SU-DHL-6 (cell line): ENCODE results near the gene GDF2.

Experiments used
- EZH2phosphoT487 ChIP-seq: fragments of 200-600 bp; sonication (generic), shearing (Covaris generic); conservative IDR thresholded peaks from 2 replicates; pipeline ENCODE4 v1.6.1; 2018; ENCODE audit warnings: mild to moderate bottlenecking, antibody characterized with exemption, low read length, moderate library complexity, mixed read lengths
- TF ChIP-seq, protein P1 (sequence below): fragments of 200-600 bp; sonication (generic); IDR thresholded peaks from one replicate; pipeline ENCODE4 v1.5.1; 2017; ENCODE audit warnings: antibody characterized with exemption, mild to moderate bottlenecking, low read length, moderate library complexity; ENCODE audit not compliant: insufficient read depth, poor library complexity, severe bottlenecking

GRCh38 chr10:47337310-47337709 lies 15.1 kb downstream of the GDF2 start:
- TF ChIP-seq, protein P1, sequence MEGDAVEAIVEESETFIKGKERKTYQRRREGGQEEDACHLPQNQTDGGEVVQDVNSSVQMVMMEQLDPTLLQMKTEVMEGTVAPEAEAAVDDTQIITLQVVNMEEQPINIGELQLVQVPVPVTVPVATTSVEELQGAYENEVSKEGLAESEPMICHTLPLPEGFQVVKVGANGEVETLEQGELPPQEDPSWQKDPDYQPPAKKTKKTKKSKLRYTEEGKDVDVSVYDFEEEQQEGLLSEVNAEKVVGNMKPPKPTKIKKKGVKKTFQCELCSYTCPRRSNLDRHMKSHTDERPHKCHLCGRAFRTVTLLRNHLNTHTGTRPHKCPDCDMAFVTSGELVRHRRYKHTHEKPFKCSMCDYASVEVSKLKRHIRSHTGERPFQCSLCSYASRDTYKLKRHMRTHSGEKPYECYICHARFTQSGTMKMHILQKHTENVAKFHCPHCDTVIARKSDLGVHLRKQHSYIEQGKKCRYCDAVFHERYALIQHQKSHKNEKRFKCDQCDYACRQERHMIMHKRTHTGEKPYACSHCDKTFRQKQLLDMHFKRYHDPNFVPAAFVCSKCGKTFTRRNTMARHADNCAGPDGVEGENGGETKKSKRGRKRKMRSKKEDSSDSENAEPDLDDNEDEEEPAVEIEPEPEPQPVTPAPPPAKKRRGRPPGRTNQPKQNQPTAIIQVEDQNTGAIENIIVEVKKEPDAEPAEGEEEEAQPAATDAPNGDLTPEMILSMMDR: no peak
- no peak for TF ChIP-seq EZH2phosphoT487
